ENCODE measurements around the gene CFAP299.

The CFAP299 gene

DNA sequence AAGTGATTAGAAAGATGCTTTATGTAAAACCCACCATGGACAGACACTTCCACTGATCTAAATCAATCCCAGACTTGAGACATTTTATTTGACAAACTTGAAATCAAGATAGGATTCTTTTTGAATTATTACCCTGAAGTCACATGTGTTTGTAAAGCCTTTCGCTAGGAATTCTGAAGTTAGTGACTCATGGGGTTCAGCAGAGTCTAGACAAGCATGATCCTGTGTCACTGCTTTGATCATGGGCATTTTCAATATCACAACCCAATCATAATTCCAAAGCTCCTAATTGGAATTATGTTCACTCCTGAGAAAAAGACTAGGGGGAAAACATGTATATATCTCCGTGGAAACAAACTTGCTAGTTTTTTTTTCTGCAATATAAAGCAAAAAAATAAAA lies 627.5 kb downstream of the CFAP299 start:
- DNase-seq: no peak

DNA sequence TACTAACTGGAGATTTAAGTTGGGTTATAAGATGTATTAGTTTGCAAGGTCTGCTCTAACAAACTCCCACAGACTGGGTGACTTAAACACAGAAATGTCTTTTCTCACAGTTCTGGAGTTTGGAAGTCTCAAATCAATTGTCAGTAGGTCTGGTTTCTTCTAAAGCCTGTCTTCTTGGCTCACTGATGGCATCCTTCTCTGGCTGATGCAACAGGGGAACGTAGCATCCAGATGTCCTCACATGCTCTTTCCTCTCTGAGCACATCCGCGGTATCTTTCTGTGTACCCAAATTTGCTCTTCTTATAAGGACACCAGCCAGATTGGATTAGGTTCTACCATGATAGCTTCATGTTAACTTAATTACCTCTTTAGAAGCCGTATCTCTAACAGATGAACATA lies 631.8 kb downstream of the CFAP299 start:
- no peak for DNase-seq

DNA sequence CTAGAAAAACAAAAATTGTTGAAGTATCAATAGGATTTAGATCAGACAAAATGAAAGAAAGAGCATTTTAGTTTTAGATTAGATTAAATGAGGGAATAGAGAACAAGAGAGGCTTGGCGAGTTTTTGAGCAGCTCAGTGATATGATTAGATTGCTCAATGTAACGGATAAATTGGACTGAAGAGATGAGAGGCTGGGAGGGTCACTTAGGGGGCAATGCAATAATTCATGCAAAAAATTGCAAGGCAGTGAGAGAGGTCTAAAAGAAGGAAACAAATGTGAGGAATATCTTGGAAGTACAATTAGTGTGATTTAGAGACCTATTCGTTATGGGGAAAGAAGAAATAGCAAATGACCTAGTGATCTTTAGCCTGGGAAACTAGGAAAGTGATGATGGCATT lies 644.7 kb downstream of the CFAP299 start:
- no peak for DNase-seq

DNA sequence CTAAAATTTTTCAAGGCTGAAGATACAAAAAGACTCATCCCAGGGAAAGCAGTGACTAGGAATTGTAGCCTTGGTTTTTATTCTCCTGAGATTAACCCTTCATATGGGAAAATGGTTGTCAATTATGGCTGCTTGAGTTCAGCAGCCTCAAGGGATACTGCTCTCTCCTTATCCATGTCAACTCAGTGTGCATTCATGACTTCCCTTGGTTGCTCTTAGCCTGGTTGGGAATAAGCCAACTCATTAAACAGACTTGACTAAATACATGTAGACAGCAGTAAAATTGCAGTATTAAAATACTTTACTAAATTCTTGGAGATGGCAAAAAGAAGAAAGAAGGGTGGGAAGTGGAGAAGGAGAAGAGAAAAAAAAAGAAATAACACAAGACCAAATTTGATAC lies 650.5 kb downstream of the CFAP299 start:
- no peak for DNase-seq

DNA sequence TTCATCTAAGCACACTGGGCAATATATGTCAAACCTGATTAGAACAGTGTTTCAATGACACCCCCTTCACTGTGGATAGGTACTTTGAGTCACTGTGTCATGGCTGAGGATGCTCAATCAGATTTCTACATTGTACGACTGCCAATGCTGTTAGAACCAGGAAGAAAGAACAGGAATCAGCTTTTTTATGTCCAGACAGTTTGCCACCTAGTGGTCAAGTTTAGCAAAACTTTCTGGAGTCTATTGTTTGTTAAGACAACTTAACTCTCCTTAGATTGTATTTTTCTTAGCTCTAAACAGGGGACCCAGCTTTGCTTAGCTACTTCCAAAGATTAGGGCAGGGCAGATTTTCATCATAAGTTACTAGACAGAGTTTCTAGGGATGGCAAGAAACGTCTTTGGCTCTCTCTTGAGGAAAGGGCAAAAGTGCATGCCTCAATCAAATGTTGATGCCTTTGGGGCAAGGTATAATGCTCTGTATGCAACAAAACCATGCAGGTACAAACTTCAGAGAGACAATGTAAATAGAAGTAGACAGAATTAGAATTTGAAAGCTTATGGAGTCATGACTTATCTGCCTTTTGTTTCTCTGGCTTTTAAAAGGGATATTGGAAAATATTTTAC lies 654.5 kb downstream of the CFAP299 start:
- peak in 1 of 5 donors; percentile 21 for DNase-seq

DNA sequence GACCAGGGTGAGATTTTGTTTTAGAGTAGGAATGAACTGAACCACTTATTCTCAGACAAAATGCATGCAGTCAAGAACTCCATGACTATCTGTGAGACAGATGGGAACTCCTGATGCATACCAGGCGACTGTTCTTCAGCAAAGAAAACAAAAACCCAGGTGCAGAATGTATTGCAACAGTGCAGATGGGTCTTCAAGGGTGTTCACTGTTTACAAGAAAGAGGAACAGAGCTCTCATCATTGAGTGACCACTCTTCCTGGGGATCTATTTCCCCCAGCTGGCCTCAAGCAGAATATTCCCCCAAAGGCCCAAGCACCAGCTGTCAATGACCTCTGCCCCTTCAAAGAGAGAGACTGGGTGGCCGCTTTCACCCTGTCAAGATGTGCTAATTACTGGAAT lies 655.3 kb downstream of the CFAP299 start:
- no peak for DNase-seq

DNA sequence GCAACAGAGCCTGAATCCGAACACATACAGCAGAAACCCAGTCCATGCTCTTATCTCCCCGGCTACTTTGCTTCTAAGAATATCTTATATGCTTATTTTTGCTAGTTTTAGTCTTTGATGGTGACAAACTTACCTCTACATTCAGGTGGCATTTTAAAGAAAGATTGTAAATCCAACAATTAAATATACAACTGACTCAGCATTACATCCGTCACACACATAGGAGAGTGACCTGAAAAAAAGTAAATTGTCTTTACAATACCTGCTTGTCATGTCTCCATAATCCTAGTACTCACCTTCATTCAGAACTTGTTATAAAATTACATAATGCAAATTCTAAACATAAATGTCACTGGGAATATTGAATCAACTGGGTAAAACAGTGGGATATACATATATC lies 664.4 kb downstream of the CFAP299 start:
- no peak for DNase-seq

DNA sequence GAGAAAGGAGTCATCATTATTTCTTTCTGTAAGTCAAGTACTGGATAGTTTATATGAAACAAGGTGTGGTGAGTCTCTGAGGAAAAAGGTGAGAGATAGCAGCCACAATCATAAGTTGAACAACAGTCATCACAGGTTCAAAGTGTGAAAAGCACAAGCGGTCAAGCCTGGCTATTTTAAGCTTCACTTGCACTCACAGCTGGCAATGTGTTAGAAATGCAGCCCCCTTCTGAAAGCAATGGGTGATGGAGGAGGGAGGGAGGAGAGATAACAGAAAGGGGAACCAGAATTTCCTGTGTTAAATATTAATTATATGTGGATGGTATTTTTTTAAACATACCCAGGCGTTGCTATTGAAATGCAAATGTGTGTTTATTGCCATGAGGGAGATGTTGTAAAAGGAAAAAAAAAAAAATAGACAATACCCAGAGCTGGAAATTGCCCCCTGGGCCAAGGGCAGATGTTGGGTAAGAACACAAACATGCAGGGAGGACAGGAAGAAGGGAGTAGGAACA lies 668.1 kb downstream of the CFAP299 start:
- DNase-seq: no peak

DNA sequence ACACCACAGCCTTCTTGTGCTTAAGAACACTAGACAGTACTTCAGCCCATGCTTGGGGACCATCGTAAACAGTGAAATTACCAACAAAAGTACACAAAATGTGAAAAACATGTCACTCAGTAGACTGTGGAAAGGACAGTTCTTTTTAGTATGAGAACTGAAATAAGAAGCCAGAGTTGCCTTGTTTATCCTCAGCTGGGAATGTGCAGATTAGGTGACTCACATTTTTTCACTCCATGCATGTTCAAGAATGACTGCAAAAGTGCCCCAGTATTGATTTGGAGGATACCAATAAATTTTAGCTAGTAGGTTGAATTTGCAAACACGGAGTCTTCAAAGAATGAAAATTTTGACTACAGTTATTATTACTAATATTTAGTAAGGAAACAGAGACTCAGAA lies 671.9 kb downstream of the CFAP299 start:
- DNase-seq: no peak

All from T-helper 1 cell (primary cell).